Stimulated activated CD4-positive, alpha-beta T cell treated with anti-CD3 and anti-CD28 coated beads, TNF-alpha, amount 100 ng/mL, for 24 hours (primary cell): ENCODE results near the gene PIEZO2.
"Not testable (repeated sequence)": the region's sequence is repeated elsewhere in the genome, so short reads cannot be mapped to it uniquely, and the experiment has no call there.

Experiments
- DNase-seq, 3 experiments: peaks; one replicate each; pipeline ENCODE4 v3.0.0-alpha.2; 2020; ENCODE audit warnings: low read depth in 3 of 3

Gene PIEZO2

DNA sequence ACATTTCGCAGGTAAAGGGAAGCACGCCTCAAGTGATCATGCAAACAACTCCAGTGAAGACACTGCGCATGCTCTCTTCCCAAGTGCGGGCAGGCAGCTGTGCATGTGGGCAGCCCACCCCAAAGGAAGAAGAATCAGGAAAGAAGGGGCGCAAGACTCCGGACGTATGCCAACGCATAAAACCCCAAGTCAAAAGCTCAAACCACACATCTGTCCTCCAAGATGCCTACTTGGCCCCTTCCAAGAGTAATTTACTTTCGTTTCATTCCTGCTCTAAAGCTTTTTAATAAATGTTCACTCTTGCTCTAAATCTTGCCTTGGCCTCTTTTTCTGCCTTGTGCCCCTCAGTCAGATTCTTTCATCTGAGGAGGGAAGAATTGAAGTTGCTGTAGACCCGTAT is 254.9 kb downstream of the PIEZO2 start:
- no peak for DNase-seq

DNA sequence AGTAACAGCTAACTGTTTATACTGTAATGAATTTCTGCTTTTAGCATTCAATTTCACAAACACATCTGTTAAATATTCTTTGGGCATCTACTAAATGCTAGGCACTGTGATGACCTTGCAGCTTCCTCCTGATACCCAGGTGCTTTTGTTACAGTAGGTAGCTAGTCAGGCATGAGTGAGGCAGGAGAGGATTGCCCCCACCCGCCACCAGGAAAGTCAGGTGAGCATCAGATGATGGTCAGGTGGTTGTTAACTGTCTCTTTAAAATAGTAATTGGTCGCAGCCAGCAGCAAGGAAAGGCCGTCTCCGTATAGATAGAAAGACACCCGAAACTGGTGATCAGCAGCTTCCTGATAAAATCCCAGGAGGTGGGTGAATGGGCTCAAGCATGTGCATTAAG is 255.6 kb downstream of the PIEZO2 start:
- no peak for DNase-seq

DNA sequence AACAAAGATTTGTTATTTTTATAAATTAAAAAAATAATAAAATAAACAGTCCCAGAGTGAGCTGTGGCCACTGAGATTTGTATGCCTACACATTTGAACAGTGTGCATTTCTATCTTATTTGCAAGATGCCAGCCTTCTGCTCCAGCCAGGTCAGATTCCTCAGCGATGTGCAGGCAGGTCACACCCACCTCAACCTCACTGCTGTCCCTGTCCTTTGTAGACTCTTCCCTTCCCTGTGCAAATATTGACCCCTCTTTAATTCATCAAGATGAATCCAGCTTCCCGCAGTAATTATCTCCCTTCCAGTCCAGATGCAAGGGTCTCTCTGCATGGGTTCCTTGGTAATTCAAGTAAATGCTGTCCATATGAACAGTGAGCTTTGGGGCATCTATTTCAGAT is 256.2 kb downstream of the PIEZO2 start:
- no peak for DNase-seq

DNA sequence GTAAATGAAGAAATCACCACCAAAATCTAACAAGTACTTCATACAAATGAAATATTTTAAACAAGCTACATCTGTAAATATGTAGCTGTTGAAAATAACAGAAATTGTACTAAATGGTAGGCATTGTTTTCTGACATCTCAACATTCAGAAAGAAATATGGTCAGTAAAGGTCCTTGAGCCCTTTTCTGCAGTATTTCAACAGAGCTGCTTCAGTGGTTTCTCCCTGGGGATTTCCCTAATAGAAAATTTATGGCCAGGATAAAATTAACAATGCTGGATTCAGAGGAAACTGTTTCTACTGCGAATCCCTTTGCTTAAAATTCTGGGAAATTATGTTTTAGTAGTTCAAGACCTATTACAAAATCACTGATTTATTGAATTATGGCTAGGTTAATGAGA is 256.6 kb downstream of the PIEZO2 start:
- DNase-seq = no peak

DNA sequence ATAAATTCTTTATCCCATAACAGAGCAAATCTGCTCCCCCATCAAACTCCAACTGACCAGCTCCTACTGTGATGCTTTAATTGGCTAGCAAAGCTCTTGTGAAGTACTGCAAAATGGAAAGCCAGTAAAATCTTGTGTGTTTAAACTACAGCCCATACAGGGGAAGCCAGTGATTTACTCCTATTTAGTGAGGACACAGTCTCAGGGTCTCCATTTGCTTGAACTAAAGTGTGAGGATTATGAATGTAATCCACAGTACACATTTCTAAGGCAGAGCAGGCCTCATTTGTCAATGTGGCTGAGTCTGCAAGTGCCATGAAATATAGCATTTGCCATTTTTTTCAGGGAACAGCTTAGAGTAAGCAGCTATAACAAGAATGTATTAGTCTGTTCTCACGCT is 259.3 kb downstream of the PIEZO2 start:
- no peak for DNase-seq

DNA sequence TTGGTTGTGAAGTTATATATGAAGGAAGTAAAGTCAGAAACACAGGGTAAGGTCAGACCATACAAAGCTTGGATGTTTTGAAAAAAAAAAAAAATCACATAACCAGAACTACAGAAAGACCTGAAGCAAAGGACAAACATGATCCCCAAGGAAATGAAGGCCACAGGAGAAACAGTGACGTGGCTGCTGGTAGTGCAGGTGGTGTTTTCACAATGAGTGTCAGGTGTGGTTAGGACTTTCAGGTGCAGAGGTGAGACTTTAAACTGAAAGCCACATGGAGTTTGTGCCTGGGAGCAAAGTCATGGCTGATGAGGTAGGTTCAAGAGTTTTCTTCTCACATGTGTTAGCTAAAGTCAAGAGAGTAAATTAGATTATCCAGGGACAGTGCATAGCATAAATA is 270.7 kb downstream of the PIEZO2 start:
- no peak for DNase-seq

DNA sequence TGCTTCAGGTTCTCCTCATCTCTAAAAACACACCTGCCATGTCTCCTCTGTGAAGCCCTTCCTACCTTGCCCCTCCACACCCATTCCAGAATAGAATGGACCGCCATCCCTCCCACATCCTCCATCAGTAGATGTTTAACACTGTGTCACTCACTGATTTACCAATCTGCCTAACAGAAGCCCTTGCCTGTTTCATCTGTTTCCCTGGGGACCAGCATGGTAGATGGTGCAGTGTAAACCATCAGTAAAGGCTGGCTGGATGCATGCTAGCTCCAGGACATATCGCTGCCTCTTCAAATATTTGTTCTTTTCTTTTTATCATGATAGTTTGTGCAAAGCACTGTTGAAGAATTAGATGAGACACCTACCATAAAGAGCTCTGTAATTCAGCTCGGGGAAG is 271.4 kb downstream of the PIEZO2 start:
- DNase-seq = no peak

DNA sequence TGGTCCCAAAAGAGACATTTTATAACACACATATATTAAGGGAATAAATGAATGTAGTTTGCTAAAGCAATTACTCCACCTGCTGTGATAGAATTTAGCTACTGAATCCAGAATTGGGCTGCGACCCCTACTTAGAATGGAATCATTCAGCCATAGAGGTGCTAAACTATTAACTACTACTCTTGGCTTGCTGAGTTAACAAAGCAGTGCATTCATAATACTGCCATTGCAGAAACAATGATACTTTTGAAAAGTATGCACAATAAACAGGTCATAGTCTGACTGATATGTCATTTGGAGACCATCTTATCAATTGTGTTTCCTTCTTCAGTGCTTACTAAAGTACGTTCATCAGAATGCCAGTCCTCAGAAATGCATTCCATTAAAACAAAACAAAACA is 273.6 kb downstream of the PIEZO2 start:
- no peak for DNase-seq

DNA sequence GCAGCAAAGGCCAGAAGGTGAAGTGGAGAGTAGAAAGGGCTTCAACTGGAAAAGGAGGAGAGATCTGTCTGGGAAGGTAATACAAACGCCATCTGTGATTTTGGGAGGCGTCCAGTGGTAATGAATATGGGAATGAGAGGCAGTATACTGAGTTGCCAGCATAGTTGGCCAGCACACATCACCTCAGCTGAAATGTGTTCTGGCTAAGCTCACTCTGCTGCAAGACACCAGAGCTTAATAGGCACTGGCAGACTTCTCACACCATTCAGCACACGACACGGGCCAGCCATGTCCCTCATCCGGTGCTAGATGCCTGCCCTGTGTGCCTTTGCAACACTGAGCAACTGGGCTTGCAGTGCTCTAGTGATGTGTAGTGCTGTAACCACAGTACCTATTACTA is 277.1 kb downstream of the PIEZO2 start:
- DNase-seq = no peak

DNA sequence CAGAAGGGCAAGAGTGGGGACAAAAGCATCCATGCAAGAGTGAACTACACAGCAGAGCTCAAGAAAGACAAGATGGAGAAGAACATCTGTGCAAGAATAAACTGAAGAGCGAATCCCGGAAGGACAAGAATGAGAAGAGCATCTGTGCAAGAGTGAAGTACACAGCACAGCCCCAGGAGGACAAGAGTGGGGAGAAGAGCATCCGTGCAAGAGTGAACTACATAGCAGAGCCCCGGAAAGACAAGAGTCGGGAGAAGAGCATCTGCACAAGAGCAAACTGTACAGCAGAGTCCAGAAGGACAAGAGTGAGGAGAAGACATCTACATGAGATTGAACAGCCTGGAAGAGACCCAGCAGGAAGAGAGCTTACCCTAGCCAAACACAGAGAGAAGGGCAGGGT is 284.6 kb downstream of the PIEZO2 start:
- DNase-seq = no peak

DNA sequence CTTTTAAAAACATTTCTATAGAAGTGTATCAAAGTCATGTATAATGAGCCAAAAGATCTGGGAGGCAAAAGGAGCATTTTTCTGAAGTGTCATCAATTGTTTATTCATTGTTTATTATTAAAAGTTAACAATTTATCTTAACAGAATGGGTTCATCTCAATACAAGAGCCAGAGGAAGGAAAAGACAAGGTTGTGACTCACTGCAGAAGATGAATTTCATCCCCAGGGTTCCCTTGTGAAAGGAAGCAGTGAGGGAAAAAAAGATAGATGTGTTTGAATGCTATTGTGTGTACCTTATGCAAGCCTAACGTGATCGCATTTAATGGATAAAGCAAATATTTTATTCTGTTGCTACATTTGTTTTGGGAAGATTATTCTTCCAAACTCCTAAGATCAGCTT is 286.3 kb downstream of the PIEZO2 start:
- DNase-seq = no peak

DNA sequence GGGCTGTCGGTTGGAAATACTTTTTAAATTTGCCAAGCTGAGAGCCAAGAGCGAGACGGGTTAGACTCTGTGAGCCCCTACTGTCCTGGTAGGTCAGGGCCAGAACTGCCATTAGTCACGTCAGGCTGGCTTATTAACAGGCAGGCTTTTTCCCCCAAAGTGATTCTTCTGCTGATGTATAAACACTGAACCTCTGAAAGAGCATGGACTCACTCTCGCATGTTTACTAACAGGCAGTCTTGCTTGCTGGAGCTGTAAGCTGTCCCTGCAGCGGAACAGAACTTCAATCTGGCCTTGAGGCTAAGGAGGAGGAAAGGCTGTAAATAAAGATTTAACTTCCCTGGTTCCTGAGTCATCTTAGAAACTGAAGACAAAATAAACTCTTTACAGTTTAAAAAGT is 288.4 kb downstream of the PIEZO2 start:
- no peak for DNase-seq

DNA sequence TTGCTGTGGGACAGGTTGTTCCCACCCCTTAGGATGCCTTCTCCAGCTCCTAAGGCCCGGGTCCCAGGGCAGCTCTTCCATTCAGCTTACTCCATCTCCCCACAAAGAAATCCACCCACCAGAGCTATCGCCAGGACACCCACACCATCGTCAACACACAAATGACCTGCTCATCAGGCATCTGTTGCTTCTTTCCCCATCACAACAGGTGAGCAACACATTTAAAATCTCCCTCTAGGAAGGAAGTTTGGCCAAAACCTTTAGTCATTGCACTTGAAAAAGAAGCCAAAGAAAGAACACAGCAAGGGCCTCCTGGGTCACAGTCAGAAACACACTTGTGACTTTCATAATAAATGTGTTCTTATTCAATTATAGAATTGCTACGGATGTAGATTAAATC is 289.0 kb downstream of the PIEZO2 start:
- DNase-seq = no peak

DNA sequence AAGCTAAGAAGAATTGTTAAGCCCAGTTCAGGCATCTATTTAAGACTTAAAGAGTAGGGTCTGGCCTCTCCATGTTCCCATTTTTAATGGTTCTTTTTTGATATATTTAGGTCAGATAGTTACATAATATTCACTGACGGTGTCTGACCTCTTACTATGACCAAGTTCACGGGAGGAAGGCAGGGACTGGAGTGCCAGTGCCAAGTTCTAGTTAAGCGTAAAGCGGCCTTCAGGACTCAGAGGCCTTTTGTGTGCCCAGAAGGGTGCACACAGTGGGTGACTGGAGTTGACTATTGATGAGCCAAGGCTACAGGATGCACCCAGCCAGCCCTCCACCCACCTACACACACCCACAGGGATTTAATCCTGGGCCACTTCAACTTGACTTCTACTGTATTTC is 290.9 kb downstream of the PIEZO2 start:
- DNase-seq = no peak

DNA sequence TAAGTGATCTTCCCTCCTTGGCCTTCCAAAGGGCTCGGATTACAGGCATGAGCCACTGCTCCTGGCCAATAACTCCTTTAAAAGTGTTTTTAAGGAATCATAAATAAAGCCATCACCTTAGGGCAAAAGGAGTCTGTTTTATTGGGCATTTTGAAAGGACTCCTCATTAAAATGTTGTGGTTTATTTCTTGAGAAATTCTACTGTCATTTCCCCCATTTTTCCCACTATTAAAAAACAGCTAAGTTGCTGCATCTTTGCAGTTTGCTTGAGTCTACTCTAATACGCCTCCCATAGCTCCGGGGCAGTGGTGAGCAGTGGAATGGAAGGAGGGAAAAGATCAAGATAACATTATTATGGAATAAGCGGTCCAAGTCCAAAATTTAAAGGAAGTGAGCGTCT is 293.2 kb downstream of the PIEZO2 start:
- DNase-seq = no peak

DNA sequence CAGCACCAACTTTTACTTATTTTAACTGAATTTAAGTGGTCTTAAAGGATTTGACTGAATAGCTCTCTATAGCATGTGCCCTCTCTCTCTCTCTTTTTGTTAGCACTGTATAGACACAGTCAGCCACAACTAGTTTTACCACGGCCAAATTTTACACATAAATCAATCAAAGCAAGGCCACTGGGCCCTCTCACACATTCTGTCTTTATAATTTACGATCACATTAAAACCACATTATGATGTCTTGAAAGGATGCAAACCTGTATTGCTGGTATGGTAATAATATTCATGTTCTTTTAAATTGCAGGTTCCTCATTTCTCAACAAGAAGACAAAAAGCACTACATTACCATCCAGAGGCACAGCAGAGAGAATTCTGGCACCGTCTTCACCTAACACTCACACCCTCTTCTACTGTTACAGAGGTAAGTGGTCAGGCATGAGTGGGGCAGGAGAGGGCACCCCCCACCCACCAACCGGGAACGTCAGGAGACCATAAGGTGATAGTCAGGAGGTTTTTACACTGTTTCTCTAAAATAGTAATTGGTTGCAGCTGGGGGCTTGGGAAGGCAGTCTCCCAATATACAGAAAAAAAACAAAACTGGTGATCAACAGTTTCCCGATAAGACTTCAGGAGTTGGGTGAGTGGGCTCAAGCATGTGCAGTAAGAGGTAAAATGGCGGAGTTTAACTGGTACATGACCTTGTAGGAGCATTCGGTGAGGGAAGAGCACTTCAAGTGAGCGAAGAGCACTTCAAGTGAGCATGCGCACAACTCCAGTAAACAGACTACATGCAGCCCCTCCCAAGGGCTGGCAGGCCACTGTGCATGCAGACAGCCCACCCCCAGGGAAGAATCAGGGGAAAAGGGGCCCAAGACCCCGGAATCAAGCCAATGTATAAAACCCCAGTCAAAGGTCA is 296.7 kb downstream of the PIEZO2 start:
- no peak for DNase-seq

DNA sequence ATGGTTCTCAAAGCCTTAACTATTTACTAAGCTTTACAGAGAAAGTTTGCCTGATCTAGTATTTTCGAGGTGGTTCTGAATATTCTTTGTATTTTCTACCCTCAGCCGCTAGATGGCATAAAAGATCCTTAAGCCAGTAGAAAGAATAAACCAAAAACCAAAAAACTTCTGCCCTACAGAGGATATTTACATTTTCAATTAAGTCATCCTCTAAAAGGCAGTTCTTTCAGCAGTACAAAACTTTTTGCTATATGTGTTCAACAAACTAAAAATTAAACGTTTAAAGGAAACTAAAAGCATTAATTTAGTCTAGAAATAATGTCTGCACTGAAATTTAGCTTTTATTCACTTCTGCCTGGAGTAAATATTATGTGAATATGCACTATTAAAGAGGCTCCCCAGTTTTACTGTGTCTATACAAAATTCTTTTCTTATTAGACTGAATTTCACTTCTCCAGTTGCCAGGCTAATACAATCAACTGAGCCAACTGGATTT is 297.5 kb downstream of the PIEZO2 start:
- no peak for DNase-seq

DNA sequence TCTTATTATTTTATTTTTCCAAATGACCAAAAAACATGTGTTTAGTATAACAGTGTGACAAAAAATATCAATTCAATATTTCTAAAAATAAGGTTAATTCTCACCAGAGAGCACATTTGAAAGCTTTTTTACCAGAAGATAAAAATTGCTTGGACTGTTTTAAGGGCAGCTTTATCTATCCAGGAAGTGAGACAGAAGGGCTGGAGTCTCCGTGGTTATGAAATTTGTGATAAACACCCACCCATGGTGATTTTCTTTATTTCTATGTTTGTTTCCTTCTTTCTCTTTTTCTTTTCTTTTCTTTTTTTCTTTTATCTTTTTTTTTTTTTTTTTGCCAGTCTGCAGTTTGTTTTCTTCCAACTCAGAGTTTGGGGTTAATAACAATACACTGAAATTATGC is 298.5 kb downstream of the PIEZO2 start:
- no peak for DNase-seq

DNA sequence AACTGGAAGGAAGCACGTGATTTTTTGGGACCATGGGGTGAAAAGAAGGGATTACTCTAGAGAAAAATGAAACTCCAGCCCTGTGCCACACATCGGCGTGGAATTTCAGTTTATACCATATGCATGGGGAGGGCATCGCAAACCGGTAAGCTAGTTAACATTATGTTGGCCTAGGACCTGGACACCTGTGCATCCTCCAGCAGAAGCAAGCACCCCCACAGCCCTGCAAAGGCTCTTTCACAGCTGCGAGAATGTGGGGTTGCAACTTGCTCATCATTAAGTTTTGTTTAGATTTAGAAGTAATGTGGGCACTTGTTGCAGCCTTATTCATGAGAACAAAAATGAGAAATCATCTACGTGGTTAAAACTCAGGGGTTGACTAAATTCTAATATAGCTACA is 299.2 kb downstream of the PIEZO2 start:
- DNase-seq = no peak

DNA sequence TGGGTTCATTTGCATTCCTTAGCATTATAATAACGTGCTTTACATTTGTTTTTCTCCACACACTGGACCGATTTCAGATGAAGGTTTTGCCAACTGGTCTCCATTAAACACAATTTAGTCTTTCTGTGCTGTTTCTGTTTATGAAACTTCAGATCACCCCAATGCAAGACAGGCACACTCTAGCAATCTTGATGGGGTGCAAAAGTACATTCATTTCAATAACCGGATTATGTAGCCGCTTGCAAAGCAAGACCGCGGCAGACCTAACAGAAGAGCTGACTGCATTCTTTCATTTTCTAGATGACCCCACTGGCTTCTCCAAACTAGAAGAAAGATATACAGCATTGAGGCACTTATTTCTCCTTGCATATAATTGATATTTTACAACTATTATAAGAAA is 301.5 kb downstream of the PIEZO2 start:
- no peak for DNase-seq

DNA sequence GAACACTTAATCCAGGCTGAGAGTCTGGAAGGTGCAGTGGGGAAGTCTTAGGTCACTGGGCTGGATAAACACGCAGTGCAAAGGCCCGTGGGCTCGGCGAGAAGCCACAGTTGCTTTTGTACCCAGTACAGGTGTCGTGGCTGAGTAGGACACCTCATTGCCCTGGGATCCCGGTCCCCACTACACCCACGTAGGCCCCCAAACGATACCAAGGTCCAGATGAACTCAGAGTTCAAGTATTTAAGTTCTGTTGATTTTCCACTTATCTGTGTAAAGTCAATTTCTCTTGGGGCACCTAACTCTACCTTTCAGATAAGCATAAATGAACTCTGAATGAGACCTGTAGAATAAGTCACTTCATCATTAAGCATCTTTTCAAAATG is 302.0 kb downstream of the PIEZO2 start:
- no peak for DNase-seq

DNA sequence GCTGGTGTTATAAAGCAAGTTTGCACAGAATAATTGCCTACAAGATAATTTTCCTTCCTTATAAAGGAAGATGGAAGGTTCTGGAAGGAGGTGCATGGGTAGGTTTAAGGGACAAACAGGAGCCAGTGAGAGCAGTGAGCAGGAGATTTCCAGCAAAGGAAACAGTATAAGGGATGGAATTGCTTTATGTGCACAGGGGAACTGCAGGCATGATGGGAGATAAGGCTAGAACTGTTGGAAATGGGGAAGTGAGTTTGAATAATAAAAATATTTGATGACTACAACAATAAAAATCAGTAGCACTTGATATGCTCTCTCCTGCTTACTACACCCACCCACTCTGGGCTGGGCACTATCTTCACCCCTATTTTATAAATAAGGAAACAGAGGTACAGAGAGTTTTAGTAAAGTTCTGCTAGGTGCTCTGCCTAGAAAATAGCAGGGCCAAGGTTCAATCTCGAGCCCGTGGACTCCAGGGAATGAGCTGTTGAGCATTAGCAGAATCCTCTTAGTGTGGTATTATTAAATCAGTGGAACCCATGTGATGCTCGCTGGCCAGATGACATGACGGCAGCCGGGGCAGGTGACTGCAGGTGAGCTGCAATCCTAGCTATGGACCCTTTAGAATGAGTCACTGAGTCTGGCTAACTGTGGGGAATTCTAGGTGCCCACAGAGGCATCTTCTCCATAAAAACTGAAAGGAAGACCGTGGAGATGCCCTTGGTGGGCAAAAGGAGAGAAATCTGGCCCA is 302.5 kb downstream of the PIEZO2 start:
- DNase-seq = no peak

DNA sequence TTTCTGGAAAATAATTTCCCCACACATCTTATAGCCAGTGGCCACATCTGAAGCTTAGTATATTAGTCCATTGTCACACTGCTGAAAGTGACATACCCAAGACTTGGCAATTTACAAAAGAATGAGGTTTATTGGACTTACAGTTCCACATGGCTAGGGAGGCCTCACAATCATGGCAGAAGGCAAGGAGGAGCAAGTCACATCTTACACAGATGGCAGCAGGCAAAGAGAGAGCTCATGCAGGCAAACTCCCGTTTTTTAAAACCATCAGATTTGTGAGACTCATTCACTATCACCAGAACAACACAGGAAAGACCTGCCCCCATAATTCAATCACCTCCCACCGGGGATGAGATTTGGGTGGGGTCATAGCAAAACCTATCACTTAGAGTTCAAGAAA is 303.3 kb downstream of the PIEZO2 start:
- DNase-seq = not testable (repeated sequence)
